Skeletal muscle satellite cell (primary cell): Measurements from ENCODE around the gene MARVELD3.
A peak's percentile ranks its signal among the peaks of the same experiment; 100 is the strongest.

Experiments used
- H3K27me3 ChIP-seq: 2 replicates; pipeline ENCODE4 v1.7.0; 2013; ENCODE audit warnings: low read length; ENCODE audit not compliant: control insufficient read depth, insufficient read depth
- H3K36me3 ChIP-seq: 2 replicates; pipeline ENCODE4 v1.7.0; 2013; ENCODE audit warnings: mild to moderate bottlenecking, control low read depth, low read length; ENCODE audit not compliant: insufficient read depth
- H3K4me1 ChIP-seq: 2 replicates; pipeline ENCODE4 v1.7.0; 2013; ENCODE audit warnings: low read length; ENCODE audit not compliant: control insufficient read depth, insufficient read depth
- H3K4me2 ChIP-seq: 2 replicates; pipeline ENCODE4 v1.7.0; 2013; ENCODE audit warnings: mild to moderate bottlenecking, low read length
- H3K4me3 ChIP-seq: 2 replicates; pipeline ENCODE4 v1.7.0; 2013; ENCODE audit warnings: low read length
- H3K9ac ChIP-seq: 2 replicates; pipeline ENCODE4 v1.7.0; 2013; ENCODE audit warnings: mild to moderate bottlenecking, low read depth, low read length, moderate library complexity
- H3K9me3 ChIP-seq: replicated peaks from 2 replicates; pipeline ENCODE4 v1.7.0; 2013; ENCODE audit warnings: mild to moderate bottlenecking, control low read depth, low read length

MARVELD3 gene

GRCh38 chr16:71625113-71625850, 702 bp upstream of the MARVELD3 start:
- H3K4me3 ChIP-seq: no peak overlapping the region
- H3K36me3 ChIP-seq: no peaks in the 10 kb centered on the region
- H3K4me1 ChIP-seq: peaks cover 5% of the 10 kb centered on the region
- no peak overlapping the region for H3K4me2 ChIP-seq
- peaks cover 65% of the 10 kb centered on the region for H3K27me3 ChIP-seq
- no peaks in the 10 kb centered on the region for H3K9me3 ChIP-seq
- H3K9ac ChIP-seq: no peak overlapping the region

DNA sequence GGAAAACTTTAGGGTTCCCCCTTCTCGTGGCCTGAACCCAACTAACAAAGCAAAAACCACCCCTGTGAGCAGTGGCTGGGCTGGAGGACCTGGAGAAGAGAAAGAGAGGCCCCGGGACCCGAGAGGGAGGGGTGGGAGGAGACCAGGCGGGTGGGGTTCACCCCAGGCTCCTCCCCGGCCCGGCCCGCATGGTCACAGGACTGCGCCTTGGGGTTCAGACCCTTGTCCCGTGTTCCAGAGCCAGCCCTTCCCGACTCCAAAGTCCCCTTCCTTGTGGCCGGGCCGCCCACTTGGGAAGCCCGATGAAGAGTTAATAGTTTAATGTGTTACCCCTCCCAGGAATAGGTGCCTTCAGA, 852 bp downstream of the MARVELD3 start:
- Histone ChIP-seq H3K9ac (no peak overlapping the region), H3K27me3 (peaks cover 57% of the 10 kb centered on the region), H3K4me2 (peak overlapping the region; percentile 77), H3K36me3 (no peaks in the 10 kb centered on the region), H3K4me3 (no peak overlapping the region), H3K9me3 (no peaks in the 10 kb centered on the region), H3K4me1 (peaks cover 5% of the 10 kb centered on the region)

GRCh38 chr16:71627731-71628181, 1.8 kb downstream of the MARVELD3 start:
- H3K36me3 ChIP-seq: no peaks in the 10 kb centered on the region

GRCh38 chr16:71628810-71629209, 2.8 kb downstream of the MARVELD3 start:
- no peaks in the 10 kb centered on the region for H3K9me3 ChIP-seq
- H3K4me2 ChIP-seq: no peak overlapping the region
- peaks cover 5% of the 10 kb centered on the region for H3K4me1 ChIP-seq
- no peak overlapping the region for H3K4me3 ChIP-seq
- no peaks in the 10 kb centered on the region for H3K36me3 ChIP-seq
- H3K27me3 ChIP-seq: peaks cover 45% of the 10 kb centered on the region
- H3K9ac ChIP-seq: no peak overlapping the region

More at GRCh38 chr16:71627731-71628181, 1.8 kb downstream of the MARVELD3 start:
- Histone ChIP-seq H3K27me3 (peaks cover 53% of the 10 kb centered on the region), H3K4me1 (peaks cover 5% of the 10 kb centered on the region), H3K4me3 (no peak overlapping the region), H3K9me3 (no peaks in the 10 kb centered on the region), H3K9ac (no peak overlapping the region), H3K4me2 (no peak overlapping the region)

DNA sequence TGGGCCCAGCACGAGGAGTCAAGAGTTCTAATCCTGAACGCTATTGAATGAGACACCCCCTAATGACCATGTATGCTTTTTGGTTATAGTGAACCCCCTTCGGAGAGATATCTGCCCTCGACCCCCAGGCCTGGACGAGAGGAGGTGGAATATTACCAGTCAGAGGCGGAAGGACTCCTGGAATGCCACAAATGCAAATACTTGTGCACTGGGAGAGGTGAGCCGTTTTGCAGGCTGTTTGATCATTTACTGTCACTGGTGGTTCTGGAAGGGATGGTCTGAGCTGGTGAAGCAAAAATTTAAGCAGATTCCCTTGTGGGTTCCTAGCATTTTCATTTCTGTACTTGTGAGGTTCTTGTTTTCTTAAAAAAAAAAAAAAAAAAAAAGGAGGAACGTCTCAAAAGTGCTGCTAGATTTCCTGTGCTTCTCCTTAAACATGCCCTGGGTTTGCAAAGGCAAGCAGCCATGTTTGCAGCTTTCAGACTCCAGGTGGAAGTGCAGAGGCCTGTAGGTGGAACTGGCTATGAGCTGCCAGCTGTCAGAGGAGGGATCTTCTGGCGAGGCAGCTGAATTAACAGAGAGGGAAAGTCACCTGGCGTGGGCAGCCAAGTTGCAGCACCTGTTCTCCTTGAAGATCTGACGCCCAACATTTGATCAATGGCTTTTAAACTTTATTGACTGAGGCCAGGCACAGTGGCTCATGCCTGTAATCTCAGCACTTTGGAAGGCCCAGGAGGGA, 3.5 kb downstream of the MARVELD3 start:
- no peaks in the 10 kb centered on the region for H3K36me3 ChIP-seq
- no peaks in the 10 kb centered on the region for H3K9me3 ChIP-seq
- H3K4me3 ChIP-seq: no peak overlapping the region
- H3K4me2 ChIP-seq: no peak overlapping the region
- peaks cover 5% of the 10 kb centered on the region for H3K4me1 ChIP-seq
- no peak overlapping the region for H3K9ac ChIP-seq
- H3K27me3 ChIP-seq: peaks cover 39% of the 10 kb centered on the region

DNA sequence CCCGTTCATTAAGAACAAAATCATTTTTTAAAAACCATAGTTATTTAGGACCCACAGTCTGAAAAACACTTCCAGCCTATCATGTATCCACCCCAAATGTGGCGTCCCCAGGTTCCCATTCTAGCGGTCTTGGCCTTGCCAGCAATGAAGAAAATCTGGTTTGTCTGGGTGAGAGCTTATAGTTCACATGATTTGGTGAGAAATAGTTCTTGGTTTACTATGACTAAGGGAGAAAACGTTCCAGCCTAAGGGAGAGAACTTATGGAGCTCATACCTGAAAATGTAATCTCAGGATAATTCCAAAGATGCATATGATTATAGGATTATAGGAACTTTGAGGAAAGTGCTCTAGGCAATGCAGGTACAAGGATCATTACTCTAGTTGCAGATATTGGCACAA, 4.8 kb downstream of the MARVELD3 start:
- Histone ChIP-seq H3K27me3 (peaks cover 28% of the 10 kb centered on the region), H3K9me3 (no peaks in the 10 kb centered on the region), H3K4me3 (no peak overlapping the region), H3K9ac (no peak overlapping the region), H3K36me3 (no peaks in the 10 kb centered on the region), H3K4me2 (no peak overlapping the region), H3K4me1 (peaks cover 5% of the 10 kb centered on the region)

- H3K4me1 ChIP-seq: no peaks in the 10 kb centered on the region
- no peak overlapping the region for H3K9ac ChIP-seq
- H3K9me3 ChIP-seq: no peaks in the 10 kb centered on the region
- H3K4me2 ChIP-seq: no peak overlapping the region
- peaks cover 18% of the 10 kb centered on the region for H3K27me3 ChIP-seq
- no peaks in the 10 kb centered on the region for H3K36me3 ChIP-seq
- no peak overlapping the region for H3K4me3 ChIP-seq
Measured at GRCh38 chr16:71631776-71632175, 5.8 kb downstream of the MARVELD3 start.

GRCh38 chr16:71635632-71636031, 9.6 kb downstream of the MARVELD3 start:
- Histone ChIP-seq H3K4me1 (no peaks in the 10 kb centered on the region), H3K9me3 (no peaks in the 10 kb centered on the region), H3K4me3 (no peak overlapping the region), H3K4me2 (no peak overlapping the region), H3K27me3 (no peaks in the 10 kb centered on the region), H3K9ac (no peak overlapping the region), H3K36me3 (peaks cover 4% of the 10 kb centered on the region)

GRCh38 chr16:71637398-71637797, 11.4 kb downstream of the MARVELD3 start:
- Histone ChIP-seq H3K36me3 (peaks cover 4% of the 10 kb centered on the region), H3K4me3 (no peak overlapping the region)

DNA sequence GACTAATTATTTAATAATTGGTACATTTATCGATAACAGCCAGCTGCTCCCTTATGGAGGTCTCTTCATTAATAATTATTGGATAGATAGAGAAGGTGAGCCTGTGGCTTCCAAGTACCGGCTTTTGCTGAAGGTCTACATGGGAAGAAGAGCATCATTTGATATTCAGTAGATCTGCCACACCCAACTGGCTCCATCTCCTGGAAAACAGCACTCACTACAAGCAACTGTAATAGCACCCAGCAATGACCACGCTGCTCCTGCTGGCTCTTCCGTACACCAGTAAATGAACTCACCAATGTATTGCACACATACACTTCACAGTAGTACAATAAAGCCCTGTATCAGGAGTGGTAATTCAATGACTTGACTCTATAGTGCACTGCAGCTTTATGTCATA, 19.5 kb downstream of the MARVELD3 start:
- Histone ChIP-seq H3K27me3 (no peaks in the 10 kb centered on the region), H3K9ac (no peak overlapping the region), H3K4me2 (no peak overlapping the region), H3K36me3 (peaks cover 38% of the 10 kb centered on the region), H3K4me1 (no peaks in the 10 kb centered on the region), H3K9me3 (no peaks in the 10 kb centered on the region), H3K4me3 (no peak overlapping the region)

More at GRCh38 chr16:71637398-71637797, 11.4 kb downstream of the MARVELD3 start:
- H3K4me1 ChIP-seq: no peaks in the 10 kb centered on the region
- no peaks in the 10 kb centered on the region for H3K27me3 ChIP-seq
- H3K9me3 ChIP-seq: no peaks in the 10 kb centered on the region
- H3K9ac ChIP-seq: no peak overlapping the region
- H3K4me2 ChIP-seq: peak overlapping the region; percentile 11

DNA sequence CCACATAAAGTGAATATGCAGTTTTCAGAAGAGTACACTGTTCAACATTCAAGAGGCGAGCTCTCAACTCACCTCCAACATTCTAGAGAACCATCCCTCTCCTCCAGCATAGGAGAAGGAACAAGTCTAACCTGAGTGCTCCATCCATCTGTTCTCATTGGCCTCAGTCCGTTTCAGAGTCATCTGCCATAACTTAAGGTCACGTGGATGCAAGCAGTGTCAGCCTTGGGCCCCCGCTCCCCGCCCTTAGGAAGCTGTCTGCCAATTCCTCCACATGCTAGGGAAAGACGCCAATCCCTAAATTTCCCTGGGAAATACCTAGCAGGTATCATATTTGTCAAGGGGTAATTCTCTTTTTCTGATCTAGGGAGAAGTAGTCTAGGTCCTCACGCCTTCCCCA, 21.4 kb downstream of the MARVELD3 start:
- Histone ChIP-seq H3K27me3 (no peaks in the 10 kb centered on the region), H3K9ac (no peak overlapping the region), H3K4me1 (no peaks in the 10 kb centered on the region), H3K36me3 (peaks cover 48% of the 10 kb centered on the region), H3K4me2 (no peak overlapping the region), H3K4me3 (no peak overlapping the region), H3K9me3 (no peaks in the 10 kb centered on the region)
